ENCODE data around the gene GLI3.

DNA sequence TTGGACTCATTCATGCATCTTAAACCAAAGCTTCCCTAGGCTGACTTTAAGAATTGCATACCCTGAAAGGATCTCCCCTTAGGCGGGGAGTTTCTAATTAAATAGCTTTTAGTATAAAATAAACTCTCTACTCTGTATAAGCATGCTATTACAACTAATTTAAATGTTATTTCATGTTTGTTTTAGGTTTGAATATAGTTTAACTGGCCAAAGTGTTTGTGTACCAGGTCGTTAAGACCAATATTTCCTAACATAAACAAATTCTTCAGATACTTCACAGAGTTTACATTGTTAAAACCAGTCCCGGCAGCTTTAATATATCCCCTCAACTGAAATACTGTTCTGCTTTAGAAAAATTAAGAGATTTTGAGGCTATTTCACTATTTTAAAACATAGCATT is 2.3 kb downstream of the GLI3 start:
- TF ChIP-seq ZNF274 (IDR thresholded peaks at IDR 0.05; ENCODE audit: borderline replicate concordance, extremely low read depth, low read length) (no peak), SAP30 (IDR thresholded peaks at IDR 0.05; ENCODE audit: insufficient read depth, insufficient replicate concordance, low read length) (no peak), CEBPB (IDR thresholded peaks at IDR 0.05; ENCODE audit: low read depth, low read length) (no peak)
- TF ChIP-seq, protein P1, sequence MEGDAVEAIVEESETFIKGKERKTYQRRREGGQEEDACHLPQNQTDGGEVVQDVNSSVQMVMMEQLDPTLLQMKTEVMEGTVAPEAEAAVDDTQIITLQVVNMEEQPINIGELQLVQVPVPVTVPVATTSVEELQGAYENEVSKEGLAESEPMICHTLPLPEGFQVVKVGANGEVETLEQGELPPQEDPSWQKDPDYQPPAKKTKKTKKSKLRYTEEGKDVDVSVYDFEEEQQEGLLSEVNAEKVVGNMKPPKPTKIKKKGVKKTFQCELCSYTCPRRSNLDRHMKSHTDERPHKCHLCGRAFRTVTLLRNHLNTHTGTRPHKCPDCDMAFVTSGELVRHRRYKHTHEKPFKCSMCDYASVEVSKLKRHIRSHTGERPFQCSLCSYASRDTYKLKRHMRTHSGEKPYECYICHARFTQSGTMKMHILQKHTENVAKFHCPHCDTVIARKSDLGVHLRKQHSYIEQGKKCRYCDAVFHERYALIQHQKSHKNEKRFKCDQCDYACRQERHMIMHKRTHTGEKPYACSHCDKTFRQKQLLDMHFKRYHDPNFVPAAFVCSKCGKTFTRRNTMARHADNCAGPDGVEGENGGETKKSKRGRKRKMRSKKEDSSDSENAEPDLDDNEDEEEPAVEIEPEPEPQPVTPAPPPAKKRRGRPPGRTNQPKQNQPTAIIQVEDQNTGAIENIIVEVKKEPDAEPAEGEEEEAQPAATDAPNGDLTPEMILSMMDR (IDR thresholded peaks at IDR 0.05; ENCODE audit: control extremely low read depth in 1 of 3, insufficient read depth in 1 of 3, low read depth in 1 of 3, low read length in 3 of 3), result no peak
- TF ChIP-seq, protein P2, sequence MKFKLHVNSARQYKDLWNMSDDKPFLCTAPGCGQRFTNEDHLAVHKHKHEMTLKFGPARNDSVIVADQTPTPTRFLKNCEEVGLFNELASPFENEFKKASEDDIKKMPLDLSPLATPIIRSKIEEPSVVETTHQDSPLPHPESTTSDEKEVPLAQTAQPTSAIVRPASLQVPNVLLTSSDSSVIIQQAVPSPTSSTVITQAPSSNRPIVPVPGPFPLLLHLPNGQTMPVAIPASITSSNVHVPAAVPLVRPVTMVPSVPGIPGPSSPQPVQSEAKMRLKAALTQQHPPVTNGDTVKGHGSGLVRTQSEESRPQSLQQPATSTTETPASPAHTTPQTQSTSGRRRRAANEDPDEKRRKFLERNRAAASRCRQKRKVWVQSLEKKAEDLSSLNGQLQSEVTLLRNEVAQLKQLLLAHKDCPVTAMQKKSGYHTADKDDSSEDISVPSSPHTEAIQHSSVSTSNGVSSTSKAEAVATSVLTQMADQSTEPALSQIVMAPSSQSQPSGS (IDR thresholded peaks at IDR 0.05; ENCODE audit: low read length), result no peak
